ENCODE data around the gene PURA.

GRCh38 chr5:140076142-140076541 is 37.8 kb upstream of the PURA start:
- no peak for TF ChIP-seq SUZ12 (IDR thresholded peaks at IDR 0.05)
- no peak for TF ChIP-seq FOXK2 (IDR thresholded peaks at IDR 0.05)
- TF ChIP-seq ARNT (IDR thresholded peaks at IDR 0.05), result no peak
- TF ChIP-seq LEF1 (IDR thresholded peaks at IDR 0.05; ENCODE audit: borderline replicate concordance), result no peak
- TF ChIP-seq SP1 (IDR thresholded peaks at IDR 0.05), result no peak
- no peak for TF ChIP-seq ELF4 (IDR thresholded peaks at IDR 0.05)

Data from HEK293T (cell line).